B cell (primary cell): ENCODE measurements around the gene SEMA3F.

Source experiments
- CTCF ChIP-seq: fragments of 200-600 bp; IDR thresholded peaks from one replicate; pipeline ENCODE4 v1.8.0; 2022; ENCODE audit warnings: antibody characterized with exemption, mild to moderate bottlenecking
- EZH2 ChIP-seq: IDR thresholded peaks from 2 replicates; pipeline ENCODE4 v1.6.1; 2012; ENCODE audit warnings: borderline replicate concordance, low read depth, mild to moderate bottlenecking, moderate library complexity, low read length; ENCODE audit not compliant: insufficient read depth, poor library complexity, severe bottlenecking

DNA sequence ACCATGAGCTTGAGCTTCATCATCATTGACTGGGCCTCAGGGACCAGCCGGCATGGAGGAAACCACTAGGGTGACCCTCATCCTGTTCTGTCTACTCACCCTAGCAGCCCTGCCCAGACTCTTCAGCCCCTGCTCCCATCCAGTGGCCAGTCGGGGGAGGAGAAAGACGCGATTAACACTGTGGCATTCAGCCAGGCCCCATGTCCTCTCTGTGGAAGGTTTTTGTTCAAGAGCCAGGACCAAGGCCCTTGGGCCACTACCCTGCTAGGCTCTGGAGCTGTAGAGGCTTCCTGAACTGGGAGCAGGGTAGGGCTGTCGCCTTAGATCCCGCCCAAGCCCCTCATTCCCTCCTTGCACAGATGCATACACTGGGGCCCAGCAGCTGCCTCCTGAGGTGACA, 65.0 kb downstream of the SEMA3F start:
- no peak for TF ChIP-seq CTCF
- TF ChIP-seq EZH2 = no peak
